ENCODE measurements around the gene PDS5B. TPM values are rescaled to one million over a fixed set of nuclear protein-coding genes. Genes with fewer than 3 reads are reported as not detected.

PDS5B gene
- total RNA-seq, 1 experiment from 2014 or later = 44.3 TPM

DNA sequence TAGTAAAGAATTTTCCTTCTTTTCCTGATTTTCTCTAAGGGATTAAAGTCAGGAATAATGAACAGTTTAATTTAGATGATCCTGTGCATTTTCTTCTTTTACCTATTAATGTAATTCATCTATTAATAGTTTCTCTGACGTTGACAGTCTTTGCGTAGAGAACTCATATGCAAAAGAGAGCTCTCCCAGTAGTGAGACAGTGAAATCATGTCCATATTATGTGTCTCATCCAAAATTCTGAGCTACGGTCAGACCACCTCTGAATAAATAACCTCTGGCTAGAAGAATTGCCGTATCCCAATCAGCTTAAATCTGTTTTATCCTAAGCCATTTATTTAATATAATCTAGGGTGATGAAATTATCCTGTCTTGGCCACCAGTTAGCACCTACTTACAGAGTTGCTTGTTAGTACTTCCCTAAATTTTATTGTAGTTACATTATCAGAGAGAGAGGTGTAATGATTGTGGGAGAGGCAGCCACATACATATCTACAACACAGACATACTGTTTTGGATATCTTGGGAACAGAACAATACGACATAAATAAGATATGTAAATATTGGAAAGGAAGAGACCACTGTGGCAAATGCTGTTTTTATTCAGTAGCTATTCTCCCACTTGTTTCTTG, 30.7 kb downstream of the PDS5B start:
- ATAC-seq = no peak
- DNase-seq (ENCODE audit: low spot score) = no peak
- peaks cover 15% of the 10 kb centered on the region for H3K36me3 Mint-ChIP-seq

DNA sequence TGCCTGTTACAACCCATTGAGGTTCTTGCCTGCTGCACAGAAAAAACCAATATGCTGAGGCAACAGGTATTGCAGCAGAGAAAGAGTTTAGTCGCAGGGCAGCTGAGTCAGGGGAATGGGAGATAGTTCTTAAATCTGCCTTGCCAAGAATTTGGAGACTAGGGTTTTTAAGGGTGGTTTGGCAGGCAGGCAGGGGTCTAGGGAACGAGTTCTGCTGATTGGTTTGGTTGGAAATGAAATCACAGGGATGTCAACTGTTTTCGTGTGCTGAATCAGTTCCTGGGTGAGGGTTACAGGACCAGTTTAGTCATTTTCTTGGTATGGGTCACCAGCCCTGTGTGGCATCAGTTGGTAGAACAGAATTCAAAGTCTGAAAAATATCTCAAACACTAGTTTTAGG, 36.6 kb downstream of the PDS5B start:
- TF ChIP-seq MXD4 (CRISPR knock-in tag; IDR thresholded peaks at IDR 0.05; ENCODE audit: borderline replicate concordance) = no peak
- no peak for TF ChIP-seq ZNF317 (CRISPR knock-in tag; IDR thresholded peaks at IDR 0.05; ENCODE audit: borderline replicate concordance, low read depth)
- TF ChIP-seq SOX15 (CRISPR knock-in tag; IDR thresholded peaks at IDR 0.05) = no peak
- no peak for TF ChIP-seq ZNF416 (CRISPR knock-in tag; IDR thresholded peaks at IDR 0.05)
- no peak for TF ChIP-seq TP53 (CRISPR knock-in tag; IDR thresholded peaks at IDR 0.05)
- no peak for TF ChIP-seq TCF7 (CRISPR knock-in tag; IDR thresholded peaks at IDR 0.05; ENCODE audit: low read depth)
- no peak for TF ChIP-seq SMAD4 (CRISPR knock-in tag; IDR thresholded peaks at IDR 0.05)
- TF ChIP-seq CREB1 (CRISPR knock-in tag; IDR thresholded peaks at IDR 0.05) = no peak
- no peak for TF ChIP-seq ZNF671 (CRISPR knock-in tag; IDR thresholded peaks at IDR 0.05)
- no peak for TF ChIP-seq ATF1 (CRISPR knock-in tag; IDR thresholded peaks at IDR 0.05)
- TF ChIP-seq ZNF121 (CRISPR knock-in tag; IDR thresholded peaks at IDR 0.05) = no peak
- no peak for DNase-seq (ENCODE audit: low spot score)
- Mint-ChIP-seq H3K9me3 (peaks cover 36% of the 10 kb centered on the region), H3K27me3 (ENCODE audit: low read depth) (peaks cover 8% of the 10 kb centered on the region; the same call in 1 of the 2 replicates), H3K4me3 (no peak overlapping the region), H3K36me3 (peaks cover 31% of the 10 kb centered on the region), H3K4me1 (peaks cover 19% of the 10 kb centered on the region), H3K27ac (no peak overlapping the region)
- POLR2A ChIA-PET = no interaction called here
- CTCF ChIA-PET = no interaction called here
- ATAC-seq = no peak

More for the DNA sequence above, 30.7 kb downstream of the PDS5B start:
- POLR2A ChIA-PET = interaction anchor here (1.0 kb wide), 1 partner anchor 9 kb away, joined by 4 read pairs; no protein-coding TSS in a partner anchor
- Mint-ChIP-seq H3K27ac (no peak overlapping the region), H3K4me1 (0 out of 2 replicates have a peak, but pooled peaks cover 4% of the 10 kb centered on the region), H3K4me3 (no peak overlapping the region), H3K27me3 (ENCODE audit: low read depth) (peaks cover 5% of the 10 kb centered on the region; the same call in 1 of the 2 replicates), H3K9me3 (peaks cover 20% of the 10 kb centered on the region)
- TF ChIP-seq CBFB (CRISPR knock-in tag; IDR thresholded peaks at IDR 0.05; ENCODE audit: low read depth) (no peak), FOXP4 (CRISPR knock-in tag; IDR thresholded peaks at IDR 0.05) (no peak)
- CTCF ChIA-PET = interaction anchor here (0.5 to 1.4 kb wide), 2 partner anchors 31 to 52 kb away, joined by 3 to 5 read pairs; partner anchors contain the start of gene PDS5B

- H3K4me1 Mint-ChIP-seq = peaks cover 19% of the 10 kb centered on the region
- H3K9me3 Mint-ChIP-seq = peaks cover 31% of the 10 kb centered on the region
- ATAC-seq (no peak), DNase-seq (ENCODE audit: low spot score) (no peak)
- 0 out of 2 replicates have a peak overlapping the region, but pooled peaks have one; percentile 10 for H3K27ac Mint-ChIP-seq
- POLR2A ChIA-PET = no interaction called here
- H3K4me3 Mint-ChIP-seq = no peak overlapping the region
- CTCF ChIA-PET = interaction anchor here (0.7 to 1.1 kb wide), 3 partner anchors 27 to 44 kb away, joined by 3 to 5 read pairs (median 3); partner anchors contain the start of gene PDS5B
- H3K27me3 Mint-ChIP-seq (ENCODE audit: low read depth) = peaks cover 8% of the 10 kb centered on the region; the same call in 1 of the 2 replicates
- H3K36me3 Mint-ChIP-seq = peaks cover 31% of the 10 kb centered on the region
- TF ChIP-seq TEAD4 (CRISPR knock-in tag; IDR thresholded peaks at IDR 0.05) (no peak), FOXK1 (CRISPR knock-in tag; IDR thresholded peaks at IDR 0.05) (no peak), NFE2L1 (CRISPR knock-in tag; IDR thresholded peaks at IDR 0.05) (no peak), ESRRA (CRISPR knock-in tag; IDR thresholded peaks at IDR 0.05; ENCODE audit: borderline replicate concordance) (no peak), ZBTB43 (CRISPR knock-in tag; IDR thresholded peaks at IDR 0.05) (no peak), CREM (CRISPR knock-in tag; IDR thresholded peaks at IDR 0.05) (no peak), ZNF281 (CRISPR knock-in tag; IDR thresholded peaks at IDR 0.05) (no peak), SMAD4 (CRISPR knock-in tag; IDR thresholded peaks at IDR 0.05) (no peak), ZNF416 (CRISPR knock-in tag; IDR thresholded peaks at IDR 0.05) (no peak), SP1 (CRISPR knock-in tag; conservative IDR thresholded peaks at IDR 0.05) (no peak), RORB (CRISPR knock-in tag; IDR thresholded peaks at IDR 0.05) (no peak), GTF2I (CRISPR knock-in tag; conservative IDR thresholded peaks at IDR 0.05) (no peak)
- TF ChIP-seq, protein P1, sequence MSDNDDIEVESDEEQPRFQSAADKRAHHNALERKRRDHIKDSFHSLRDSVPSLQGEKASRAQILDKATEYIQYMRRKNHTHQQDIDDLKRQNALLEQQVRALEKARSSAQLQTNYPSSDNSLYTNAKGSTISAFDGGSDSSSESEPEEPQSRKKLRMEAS (CRISPR knock-in tag; IDR thresholded peaks at IDR 0.05) = no peak
- TF ChIP-seq, protein P2, sequence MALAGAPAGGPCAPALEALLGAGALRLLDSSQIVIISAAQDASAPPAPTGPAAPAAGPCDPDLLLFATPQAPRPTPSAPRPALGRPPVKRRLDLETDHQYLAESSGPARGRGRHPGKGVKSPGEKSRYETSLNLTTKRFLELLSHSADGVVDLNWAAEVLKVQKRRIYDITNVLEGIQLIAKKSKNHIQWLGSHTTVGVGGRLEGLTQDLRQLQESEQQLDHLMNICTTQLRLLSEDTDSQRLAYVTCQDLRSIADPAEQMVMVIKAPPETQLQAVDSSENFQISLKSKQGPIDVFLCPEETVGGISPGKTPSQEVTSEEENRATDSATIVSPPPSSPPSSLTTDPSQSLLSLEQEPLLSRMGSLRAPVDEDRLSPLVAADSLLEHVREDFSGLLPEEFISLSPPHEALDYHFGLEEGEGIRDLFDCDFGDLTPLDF (CRISPR knock-in tag; IDR thresholded peaks at IDR 0.05) = no peak
- TF ChIP-seq, protein P3, sequence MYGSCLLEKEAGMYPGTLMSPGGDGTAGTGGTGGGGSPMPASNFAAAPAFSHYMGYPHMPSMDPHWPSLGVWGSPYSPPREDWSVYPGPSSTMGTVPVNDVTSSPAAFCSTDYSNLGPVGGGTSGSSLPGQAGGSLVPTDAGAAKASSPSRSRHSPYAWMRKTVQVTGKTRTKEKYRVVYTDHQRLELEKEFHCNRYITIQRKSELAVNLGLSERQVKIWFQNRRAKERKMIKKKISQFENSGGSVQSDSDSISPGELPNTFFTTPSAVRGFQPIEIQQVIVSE (CRISPR knock-in tag; IDR thresholded peaks at IDR 0.05; ENCODE audit: borderline replicate concordance) = no peak
Observed at GRCh38 chr13:32624441-32624840, 38.2 kb downstream of the PDS5B start.
